Tibial nerve (tissue), 4 donors: Measurements from ENCODE around the gene CCDC3.

Experiments
- CTCF ChIP-seq, 5 experiments: fragments of 200-600 bp in 3 of 5; fragments of 450-650 bp in 2 of 5; sonication (generic) in 3 of 5; IDR thresholded peaks; one replicate each; pipeline ENCODE4 v1.5.1; 2016 to 2019; ENCODE audit warnings: antibody characterized with exemption in 5 of 5, mild to moderate bottlenecking in 3 of 5, moderate library complexity in 2 of 5
- EP300 ChIP-seq, 2 donors: sonication (generic); formaldehyde crosslinking; IDR thresholded peaks; one replicate each; pipeline ENCODE4 v1.6.1; 2017; ENCODE audit warnings: antibody characterized with exemption in 2 of 2, mild to moderate bottlenecking in 1 of 2
- POLR2A ChIP-seq, 2 donors: fragments of 450-650 bp; IDR thresholded peaks; one replicate each; pipeline ENCODE4 v1.6.1; 2017; ENCODE audit warnings: antibody characterized with exemption in 2 of 2, mild to moderate bottlenecking in 2 of 2, moderate library complexity in 2 of 2

- TF ChIP-seq CTCF (IDR thresholded peaks at IDR 0.05) (no peak), POLR2A (IDR thresholded peaks at IDR 0.05) (no peak), EP300 (IDR thresholded peaks at IDR 0.05) (no peak)
Measured at GRCh38 chr10:13019280-13019679, 17.8 kb upstream of the CCDC3 start.
